CD4-positive, alpha-beta T cell (primary cell): ENCODE data around the gene SLC1A3. TPM values are rescaled to one million over a fixed set of nuclear protein-coding genes. Genes with fewer than 3 reads are reported as not detected.

Source experiments
- ATAC-seq: fragments of 200-7000 bp; cut with Tn5 transposase; one replicate; pipeline ENCODE4 v1.10.0; 2022; ENCODE audit warnings: mild to moderate bottlenecking; ENCODE audit not compliant: poor library complexity
- CTCF ChIA-PET: fragments of 350-600 bp; sonication (Branson Sonifier 250); formaldehyde crosslinking; loops from one replicate; lab custom pipeline; 2021; ENCODE audit warnings: antibody characterized with exemption, inconsistent platforms; lab: Charles Lee
- POLR2A ChIA-PET: fragments of 350-600 bp; sonication (Branson Sonifier 250); formaldehyde crosslinking; loops from one replicate; lab custom pipeline; 2021; ENCODE audit warnings: antibody characterized with exemption, inconsistent platforms; lab: Charles Lee
- DNase-seq, 14 experiments: peaks; one replicate each; pipeline ENCODE4 v3.0.0-alpha.2; 2013 to 2020; ENCODE audit warnings: mixed read lengths in 2 of 14
- H3K27ac ChIP-seq, 2 donors: one replicate each; pipeline versions ENCODE4 v1.5.1 to v1.7.0; 2013; ENCODE audit warnings: low read length in 2 of 2, low read depth in 1 of 2, mild to moderate bottlenecking in 1 of 2
- H3K27me3 ChIP-seq, 2 experiments: 1 replicate in 1 of 2; 2 replicates in 1 of 2; pipeline versions ENCODE4 v1.6.1 to v1.7.0; 2013; ENCODE audit warnings: low read length in 2 of 2, control low read depth in 1 of 2, mild to moderate bottlenecking in 1 of 2, moderate library complexity in 1 of 2; ENCODE audit not compliant: insufficient read depth in 2 of 2, control insufficient read depth in 1 of 2
- H3K36me3 ChIP-seq: one replicate; pipeline ENCODE4 v1.6.1; 2013; ENCODE audit warnings: low read length, control low read depth; ENCODE audit not compliant: insufficient read depth
- H3K4me1 ChIP-seq: one replicate; pipeline ENCODE4 v1.6.1; 2013; ENCODE audit warnings: low read length, control low read depth; ENCODE audit not compliant: insufficient read depth
- H3K4me3 ChIP-seq: one replicate; pipeline ENCODE4 v1.5.1; 2013; ENCODE audit warnings: mild to moderate bottlenecking, low read length, moderate library complexity
- H3K9me3 ChIP-seq, 2 experiments: 1 replicate in 1 of 2; 2 replicates in 1 of 2; pipeline versions ENCODE4 v1.6.1 to v1.7.0; 2013; ENCODE audit warnings: low read length in 2 of 2, mild to moderate bottlenecking in 2 of 2, control low read depth in 1 of 2, moderate library complexity in 1 of 2; ENCODE audit not compliant: control insufficient read depth in 1 of 2, insufficient read depth in 1 of 2
- H3K27ac Mint-ChIP-seq: one replicate; pipeline ENCODE4 v1.8.0; 2020; ENCODE audit warnings: mixed read lengths
- H3K27me3 Mint-ChIP-seq: one replicate; pipeline ENCODE4 v1.8.0; 2021; ENCODE audit warnings: mixed read lengths
- H3K36me3 Mint-ChIP-seq: one replicate; pipeline ENCODE4 v1.8.0; 2021; ENCODE audit warnings: low read depth, mixed read lengths
- H3K4me1 Mint-ChIP-seq: one replicate; pipeline ENCODE4 v1.8.0; 2021; ENCODE audit warnings: low read depth, mixed read lengths
- H3K4me3 Mint-ChIP-seq: one replicate; pipeline ENCODE4 v1.8.0; 2020; ENCODE audit warnings: mild to moderate bottlenecking, mixed read lengths
- H3K9me3 Mint-ChIP-seq: one replicate; pipeline ENCODE4 v1.8.0; 2020; ENCODE audit warnings: mixed read lengths
- CTCF ChIP-seq: fragments of 200-600 bp; IDR thresholded peaks from one replicate; pipeline ENCODE4 v1.8.0; 2022; ENCODE audit warnings: antibody characterized with exemption, mild to moderate bottlenecking
- intact Hi-C, 2 experiments: fragments of 100-400 bp; cut with DNase I in 1 of 2; cut with micrococcal nuclease in 1 of 2; formaldehyde crosslinking; loops; one replicate each; pipeline versions ENCODE4 v1.15.1 to v1.9.0; 2023 to 2025; cut with DNase I, micrococcal nuclease
- total RNA-seq, 174 experiments: library from RNA in 2 of 174; stranded (reverse) in 2 of 174; gene quantifications; one replicate each; pipeline ENCODE4 v1.2.3 and lab custom pipeline; 2021 to 2026

SLC1A3 gene
- total RNA-seq, 2 experiments from 2014 or later, result not detected

GRCh38 chr5:36726767-36727166 is 120.4 kb downstream of the SLC1A3 start:
- intact Hi-C loops, result loop anchor here in 1 of 2 experiments (5.0 kb wide), 1 partner anchor 216 kb away; no protein-coding TSS in a partner anchor
- H3K4me3 ChIP-seq, result no peak overlapping the region
- no peak for TF ChIP-seq CTCF
- Mint-ChIP-seq H3K27me3 (peaks cover 4% of the 10 kb centered on the region), H3K9me3 (no peaks in the 10 kb centered on the region), H3K4me3 (no peak overlapping the region), H3K4me1 (peaks cover 18% of the 10 kb centered on the region), H3K27ac (no peak overlapping the region), H3K36me3 (no peaks in the 10 kb centered on the region)
- no peaks in the 10 kb centered on the region for H3K27me3 ChIP-seq
- ChIA-PET POLR2A (no interaction called here), CTCF (no interaction called here)
- H3K9me3 ChIP-seq, result no peaks in the 10 kb centered on the region
- peaks cover 21% of the 10 kb centered on the region for H3K4me1 ChIP-seq
- DNase-seq (no peak), ATAC-seq (no peak)
- no peaks in the 10 kb centered on the region for H3K36me3 ChIP-seq
- no peak overlapping the region for H3K27ac ChIP-seq

GRCh38 chr5:36728697-36729543 is 122.5 kb downstream of the SLC1A3 start:
- H3K27ac ChIP-seq, result no peak overlapping the region
- ATAC-seq, result peak; percentile 62
- H3K9me3 Mint-ChIP-seq, result no peaks in the 10 kb centered on the region
- TF ChIP-seq CTCF, result peak; percentile 83
- peak in 4 of 14 experiments; percentile 34 to 77 (median 68) for DNase-seq
- ChIA-PET CTCF (interaction anchor here (1.2 to 1.5 kb wide), 3 partner anchors 11 to 147 kb away, joined by 3 to 6 read pairs (median 4); partner anchors contain the start of gene NIPBL), POLR2A (interaction anchor here (0.5 to 1.5 kb wide), 3 partner anchors 11 to 201 kb away, joined by 3 to 5 read pairs (median 3); partner anchors contain the start of gene NIPBL)
- H3K9me3 ChIP-seq, result no peaks in the 10 kb centered on the region
- H3K36me3 Mint-ChIP-seq, result no peaks in the 10 kb centered on the region
- no peak overlapping the region for H3K27ac Mint-ChIP-seq
- H3K36me3 ChIP-seq, result no peaks in the 10 kb centered on the region
- H3K4me3 ChIP-seq, result no peak overlapping the region
- peaks cover 11% of the 10 kb centered on the region for H3K4me1 ChIP-seq
- no peak overlapping the region for H3K4me3 Mint-ChIP-seq
- peaks cover 4% of the 10 kb centered on the region for H3K27me3 Mint-ChIP-seq
- H3K4me1 Mint-ChIP-seq, result peaks cover 13% of the 10 kb centered on the region
- intact Hi-C loops, result loop anchor here (2.0 to 5.0 kb wide), 4 partner anchors 142 to 278 kb away; no protein-coding TSS in a partner anchor
- H3K27me3 ChIP-seq, result no peaks in the 10 kb centered on the region

- ChIA-PET POLR2A (interaction anchor here (0.6 to 1.5 kb wide), 3 partner anchors 9 to 211 kb away, joined by 3 to 5 read pairs (median 3); partner anchors contain the start of gene NIPBL), CTCF (interaction anchor here (0.6 to 1.5 kb wide), 4 partner anchors 9 to 146 kb away, joined by 3 to 6 read pairs (median 4); partner anchors contain the start of gene NIPBL)
- Mint-ChIP-seq H3K27me3 (peaks cover 10% of the 10 kb centered on the region), H3K27ac (no peak overlapping the region), H3K4me1 (peaks cover 5% of the 10 kb centered on the region), H3K9me3 (no peaks in the 10 kb centered on the region), H3K4me3 (no peak overlapping the region), H3K36me3 (no peaks in the 10 kb centered on the region)
- no peak overlapping the region for H3K4me3 ChIP-seq
- intact Hi-C loops, result loop anchor here in 1 of 2 experiments (2.0 kb wide), 1 partner anchor 142 kb away; no protein-coding TSS in a partner anchor
- H3K4me1 ChIP-seq, result no peaks in the 10 kb centered on the region
- H3K36me3 ChIP-seq, result no peaks in the 10 kb centered on the region
- H3K27me3 ChIP-seq, result no peaks in the 10 kb centered on the region
- no peak for TF ChIP-seq CTCF
- H3K27ac ChIP-seq, result no peak overlapping the region
- ATAC-seq (no peak), DNase-seq (no peak)
- no peaks in the 10 kb centered on the region for H3K9me3 ChIP-seq
Observed at GRCh38 chr5:36730537-36731216, 124.3 kb downstream of the SLC1A3 start.
